SU-DHL-6 (cell line): ENCODE results near the gene TOMM22.

Source experiments
- H2AFZ ChIP-seq: fragments of 200-600 bp; sonication (generic); 2 replicates; pipeline ENCODE4 v1.6.1; 2014; ENCODE audit warnings: low read depth, mild to moderate bottlenecking, moderate library complexity, mixed read lengths, antibody characterized with exemption, low read length; ENCODE audit not compliant: severe bottlenecking
- H3F3A ChIP-seq: fragments of 200-600 bp; shearing (Covaris generic); 2 replicates; pipeline ENCODE4 v1.6.0; 2016; ENCODE audit warnings: antibody characterized with exemption, mild to moderate bottlenecking; ENCODE audit not compliant: insufficient read depth
- H3K27ac ChIP-seq: fragments of 200-600 bp; sonication (generic); 2 replicates; pipeline ENCODE4 v1.5.1; 2016; ENCODE audit warnings: low read depth, mild to moderate bottlenecking, low read length, moderate library complexity, mixed read lengths
- H3K27me3 ChIP-seq: fragments of 200-600 bp; sonication (generic), shearing (Covaris generic); 2 replicates; pipeline ENCODE4 v1.6.0; 2014; ENCODE audit warnings: mild to moderate bottlenecking, low read length
- H3K36me3 ChIP-seq: fragments of 200-600 bp; sonication (generic); 2 replicates; pipeline ENCODE4 v1.6.1; 2014; ENCODE audit warnings: mild to moderate bottlenecking, low read length, mixed read lengths
- H3K4me2 ChIP-seq: fragments of 300-600, 200-600 bp; shearing (Covaris generic), sonication (generic); 2 replicates; pipeline ENCODE4 v1.6.0; 2014; ENCODE audit warnings: low read length, low read depth, mild to moderate bottlenecking; ENCODE audit not compliant: poor library complexity, severe bottlenecking
- H3K4me3 ChIP-seq: fragments of 200-600 bp; sonication (generic); 2 replicates; pipeline ENCODE4 v1.5.1; 2014; ENCODE audit warnings: antibody characterized with exemption, low read length, mild to moderate bottlenecking, mixed read lengths; ENCODE audit not compliant: insufficient read depth, poor library complexity, severe bottlenecking
- H3K79me2 ChIP-seq: fragments of 200-600 bp; sonication (generic); 2 replicates; pipeline ENCODE4 v1.6.1; 2014; ENCODE audit warnings: mild to moderate bottlenecking, low read length, moderate library complexity; ENCODE audit not compliant: insufficient read depth
- H3K9ac ChIP-seq: fragments of 200-600 bp; sonication (generic); 2 replicates; pipeline ENCODE4 v1.7.0; 2014; ENCODE audit warnings: mild to moderate bottlenecking, low read length
- H3K9me2 ChIP-seq: fragments of 200-600 bp; sonication (generic); replicated peaks from 2 replicates; pipeline ENCODE4 v1.6.1; 2014; ENCODE audit warnings: low read length; ENCODE audit not compliant: insufficient read depth
- H3K9me3 ChIP-seq: fragments of 200-600 bp; sonication (generic); 2 replicates; pipeline ENCODE4 v1.6.1; 2014; ENCODE audit warnings: low read length, mixed read lengths; ENCODE audit not compliant: insufficient read depth
- H4K20me1 ChIP-seq: fragments of 200-600 bp; sonication (generic); 2 replicates; pipeline ENCODE4 v1.6.1; 2014; ENCODE audit warnings: low read depth, mild to moderate bottlenecking, antibody characterized with exemption, low read length, moderate library complexity, mixed read lengths
- EZH2phosphoT487 ChIP-seq: fragments of 200-600 bp; sonication (generic), shearing (Covaris generic); conservative IDR thresholded peaks from 2 replicates; pipeline ENCODE4 v1.6.1; 2018; ENCODE audit warnings: mild to moderate bottlenecking, antibody characterized with exemption, low read length, moderate library complexity, mixed read lengths
- TF ChIP-seq, protein P1 (sequence below): fragments of 200-600 bp; sonication (generic); IDR thresholded peaks from one replicate; pipeline ENCODE4 v1.5.1; 2017; ENCODE audit warnings: antibody characterized with exemption, mild to moderate bottlenecking, low read length, moderate library complexity; ENCODE audit not compliant: insufficient read depth, poor library complexity, severe bottlenecking

The TOMM22 gene

GRCh38 chr22:38707984-38708383 is 26.2 kb downstream of the TOMM22 start:
- Histone ChIP-seq H2AFZ (no peak overlapping the region), H3K4me3 (no peak overlapping the region), H3K9me3 (no peaks in the 10 kb centered on the region), H3F3A (0 out of 2 replicates have a peak, but pooled peaks cover 4% of the 10 kb centered on the region), H3K27me3 (no peaks in the 10 kb centered on the region), H3K79me2 (peaks cover 71% of the 10 kb centered on the region), H4K20me1 (peaks cover 8% of the 10 kb centered on the region; the same call in 1 of the 2 replicates), H3K4me2 (peak overlapping the region; percentile 74), H3K27ac (no peak overlapping the region), H3K36me3 (no peaks in the 10 kb centered on the region), H3K9me2 (no peaks in the 10 kb centered on the region), H3K9ac (no peak overlapping the region)
- TF ChIP-seq, protein P1, sequence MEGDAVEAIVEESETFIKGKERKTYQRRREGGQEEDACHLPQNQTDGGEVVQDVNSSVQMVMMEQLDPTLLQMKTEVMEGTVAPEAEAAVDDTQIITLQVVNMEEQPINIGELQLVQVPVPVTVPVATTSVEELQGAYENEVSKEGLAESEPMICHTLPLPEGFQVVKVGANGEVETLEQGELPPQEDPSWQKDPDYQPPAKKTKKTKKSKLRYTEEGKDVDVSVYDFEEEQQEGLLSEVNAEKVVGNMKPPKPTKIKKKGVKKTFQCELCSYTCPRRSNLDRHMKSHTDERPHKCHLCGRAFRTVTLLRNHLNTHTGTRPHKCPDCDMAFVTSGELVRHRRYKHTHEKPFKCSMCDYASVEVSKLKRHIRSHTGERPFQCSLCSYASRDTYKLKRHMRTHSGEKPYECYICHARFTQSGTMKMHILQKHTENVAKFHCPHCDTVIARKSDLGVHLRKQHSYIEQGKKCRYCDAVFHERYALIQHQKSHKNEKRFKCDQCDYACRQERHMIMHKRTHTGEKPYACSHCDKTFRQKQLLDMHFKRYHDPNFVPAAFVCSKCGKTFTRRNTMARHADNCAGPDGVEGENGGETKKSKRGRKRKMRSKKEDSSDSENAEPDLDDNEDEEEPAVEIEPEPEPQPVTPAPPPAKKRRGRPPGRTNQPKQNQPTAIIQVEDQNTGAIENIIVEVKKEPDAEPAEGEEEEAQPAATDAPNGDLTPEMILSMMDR, result no peak
- TF ChIP-seq EZH2phosphoT487, result no peak

GRCh38 chr22:38709306-38709705 is 27.5 kb downstream of the TOMM22 start:
- no peaks in the 10 kb centered on the region for H3K36me3 ChIP-seq
- no peak overlapping the region for H3K4me3 ChIP-seq
- no peaks in the 10 kb centered on the region for H3F3A ChIP-seq
- H3K9ac ChIP-seq, result no peak overlapping the region; the same call in 1 of the 2 replicates
- no peak overlapping the region for H2AFZ ChIP-seq
- no peaks in the 10 kb centered on the region for H3K27me3 ChIP-seq
- peak overlapping the region; percentile 0 for H3K4me2 ChIP-seq
- TF ChIP-seq, protein P1, result no peak
- no peak for TF ChIP-seq EZH2phosphoT487
- H3K9me3 ChIP-seq, result no peaks in the 10 kb centered on the region
- H4K20me1 ChIP-seq, result peaks cover 14% of the 10 kb centered on the region; the same call in 1 of the 2 replicates
- no peaks in the 10 kb centered on the region for H3K9me2 ChIP-seq
- H3K27ac ChIP-seq, result no peak overlapping the region
- peaks cover 82% of the 10 kb centered on the region for H3K79me2 ChIP-seq

DNA sequence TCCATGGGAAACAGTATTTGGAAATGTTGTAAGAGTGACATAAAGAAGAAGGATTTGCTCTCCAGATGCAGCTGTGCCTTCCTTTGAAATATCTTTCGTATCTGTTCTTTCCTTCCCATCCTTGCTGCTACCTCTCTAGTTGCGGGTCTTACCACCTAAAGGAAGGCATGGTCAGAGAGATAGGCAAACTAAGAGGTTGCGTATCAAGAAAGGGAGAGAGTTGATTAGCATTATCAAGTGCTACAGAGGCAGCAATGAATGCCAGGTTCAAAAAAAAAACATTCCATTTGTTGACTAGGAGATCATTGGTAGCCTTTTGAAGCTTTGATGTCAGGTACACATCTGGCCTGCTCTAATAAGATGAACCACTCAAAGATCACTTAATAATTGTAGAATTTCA is 28.6 kb downstream of the TOMM22 start:
- Histone ChIP-seq H3K27me3 (no peaks in the 10 kb centered on the region), H4K20me1 (peaks cover 14% of the 10 kb centered on the region; the same call in 1 of the 2 replicates), H3F3A (no peaks in the 10 kb centered on the region), H2AFZ (no peak overlapping the region), H3K9me2 (no peaks in the 10 kb centered on the region), H3K27ac (no peak overlapping the region), H3K9ac (no peak overlapping the region), H3K9me3 (no peaks in the 10 kb centered on the region), H3K79me2 (peaks cover 93% of the 10 kb centered on the region), H3K36me3 (no peaks in the 10 kb centered on the region), H3K4me3 (no peak overlapping the region), H3K4me2 (no peak overlapping the region)
- TF ChIP-seq, protein P1, result no peak
- no peak for TF ChIP-seq EZH2phosphoT487

GRCh38 chr22:38710866-38711265 is 29.1 kb downstream of the TOMM22 start:
- Histone ChIP-seq H3K9me2 (no peaks in the 10 kb centered on the region), H3K27me3 (no peaks in the 10 kb centered on the region), H3K9ac (no peak overlapping the region), H3K4me3 (no peak overlapping the region), H4K20me1 (peaks cover 14% of the 10 kb centered on the region; the same call in 1 of the 2 replicates), H3K36me3 (no peaks in the 10 kb centered on the region), H3K9me3 (no peaks in the 10 kb centered on the region), H3F3A (no peaks in the 10 kb centered on the region), H3K4me2 (no peak overlapping the region), H3K27ac (no peak overlapping the region), H2AFZ (no peak overlapping the region), H3K79me2 (peaks cover 98% of the 10 kb centered on the region)
- TF ChIP-seq EZH2phosphoT487, result no peak
- TF ChIP-seq, protein P1, result no peak
